ENCODE measurements around the gene EYA2. TPM values are rescaled to one million over a fixed set of nuclear protein-coding genes. Genes with fewer than 3 reads are reported as not detected.

The EYA2 gene
- total and polyA plus RNA-seq, 2 of the 4 experiments (the other 2 are of a cell fraction), result 2.3 to 5.4 TPM

DNA sequence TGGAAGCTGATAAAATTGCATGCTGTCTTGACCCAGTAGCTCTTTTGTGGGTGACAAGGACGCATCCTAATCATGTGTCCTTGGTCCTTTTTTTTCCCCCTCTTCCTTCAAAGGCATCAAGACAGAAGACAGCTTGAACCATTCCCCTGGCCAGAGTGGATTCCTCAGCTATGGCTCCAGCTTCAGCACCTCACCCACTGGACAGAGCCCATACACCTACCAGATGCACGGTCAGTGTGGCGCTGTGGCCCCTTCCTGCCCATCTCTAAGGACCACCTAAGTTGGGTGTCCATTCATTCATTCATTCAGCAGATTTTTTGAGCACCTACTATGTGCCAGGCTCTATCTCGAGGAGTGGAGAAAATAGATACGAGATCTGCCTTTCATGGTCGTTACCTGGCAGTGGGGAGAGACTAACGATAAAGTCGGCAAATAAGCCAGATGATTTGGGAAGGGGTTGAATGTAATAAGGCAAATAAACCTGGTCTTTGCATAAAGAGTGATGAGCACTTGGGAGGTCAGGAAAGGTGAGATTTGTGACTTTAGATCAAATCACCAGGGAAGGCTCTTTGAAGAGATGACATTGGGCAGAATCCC is 121.5 kb downstream of the EYA2 start:
- Histone ChIP-seq H2BK15ac (ENCODE audit: low read depth, low read length) (no peak overlapping the region), H4K20me1 (ENCODE audit: insufficient read depth, low read length) (no peaks in the 10 kb centered on the region), H3K27ac (ENCODE audit: insufficient read depth, low read length) (no peak overlapping the region), H3K14ac (replicated peaks; ENCODE audit: low read depth, low read length) (no peak overlapping the region), H2BK5ac (ENCODE audit: low read depth, low read length, poor library complexity, severe bottlenecking) (no peak overlapping the region), H3K56ac (ENCODE audit: extremely low read depth, insufficient read depth, low read length) (no peak overlapping the region), H3K79me1 (ENCODE audit: low read depth in 1 of 2, low read length in 2 of 2) (no peaks in the 10 kb centered on the region), H2AFZ (replicated peaks; ENCODE audit: low read length, poor library complexity) (no peak overlapping the region), H3K4me1 (ENCODE audit: control insufficient read depth, insufficient read depth, low read length) (peaks cover 9% of the 10 kb centered on the region; the same call in 1 of the 2 replicates), H4K91ac (ENCODE audit: insufficient read depth, low read depth, low read length) (no peak overlapping the region), H3K4me2 (ENCODE audit: low read depth, low read length) (no peak overlapping the region), H3K18ac (ENCODE audit: low read depth, low read length) (no peak overlapping the region), H3K36me3 (ENCODE audit: control insufficient read depth, insufficient read depth, low read length) (no peaks in the 10 kb centered on the region), H3K4ac (ENCODE audit: low read depth, low read length) (no peak overlapping the region), H3K9me1 (ENCODE audit: insufficient read depth, low read length) (peaks cover 6% of the 10 kb centered on the region), H3K9me3 (ENCODE audit: control insufficient read depth, insufficient read depth, low read length) (no peaks in the 10 kb centered on the region), H2BK20ac (ENCODE audit: low read depth, low read length) (no peak overlapping the region), H3K27me3 (ENCODE audit: control insufficient read depth, insufficient read depth, low read length) (no peaks in the 10 kb centered on the region), H4K8ac (ENCODE audit: low read depth in 2 of 2, low read length in 2 of 2) (no peak overlapping the region), H2AK5ac (ENCODE audit: low read depth, low read length) (no peak overlapping the region), H2BK120ac (ENCODE audit: low read depth, low read length) (no peak overlapping the region), H3K4me3 (ENCODE audit: insufficient read depth, low read depth, low read length) (no peak overlapping the region), H3K23ac (ENCODE audit: low read depth, low read length) (no peak overlapping the region), H4K5ac (ENCODE audit: low read depth, low read length) (no peak overlapping the region), H3K9ac (ENCODE audit: low read depth, low read length) (no peak overlapping the region), H2AK9ac (replicated peaks; ENCODE audit: low read depth, low read length, poor library complexity) (no peak overlapping the region)
- no TSS peak for BruUV-seq (replicated peaks)
- dilution Hi-C loops (cut with HindIII; ENCODE audit: low sequenced_read_pairs, unreplicated experiment), result no loop called here
- DNase-seq (no peak), ATAC-seq (ENCODE audit: low read depth) (no peak)
- TF ChIP-seq SMC3 (IDR thresholded peaks at IDR 0.05; ENCODE audit: low read depth, low read length), result no peak
- TF ChIP-seq CTCF (conservative IDR thresholded peaks at IDR 0.05; ENCODE audit: low read depth, low read length), result no peak
- in situ Hi-C loops (cut with MboI; ENCODE audit: low sequenced_read_pairs), result loop anchor here (25.0 kb wide), 1 partner anchor 254 kb away; no protein-coding TSS in a partner anchor
- CTCF ChIA-PET, result no interaction called here
- intact Hi-C loops (cut with micrococcal nuclease), result no loop called here
- WGBS, 2 experiments (ENCODE audit: extremely low coverage in 2 of 2, insufficient read length in 1 of 2), result 86% methylated on average over 7 of the region's 8 CpGs; no CpG with 5 or more reads in 1 of the 2 experiments
- POLR2A ChIA-PET (ENCODE audit: unreplicated experiment), result interaction anchor here (0.7 kb wide), 1 partner anchor 50 kb away, joined by 4 read pairs; no protein-coding TSS in a partner anchor

All from IMR-90 (cell line).